SK-N-MC (cell line): Measurements from ENCODE around the gene PIK3CG.

Source experiments
- DNase-seq: peaks from one replicate; pipeline ENCODE4 v3.0.0-alpha.2; 2011; ENCODE audit warnings: low read depth, low spot score
- H3K27ac ChIP-seq: fragments of 200-600 bp; sonication (generic); 2 replicates; pipeline ENCODE4 v1.5.1; 2016; ENCODE audit warnings: mixed run types
- H3K36me3 ChIP-seq: fragments of 200-600 bp; sonication (generic); 2 replicates; pipeline ENCODE4 v1.6.1; 2017; ENCODE audit warnings: antibody characterized with exemption, low read length, mixed read lengths; ENCODE audit not compliant: insufficient read depth
- H3K4me3 ChIP-seq: fragments of 200-600 bp; sonication (generic); 2 replicates; pipeline ENCODE4 v1.5.1; 2016
- H3K9ac ChIP-seq: fragments of 200-600 bp; sonication (generic); 2 replicates; pipeline ENCODE4 v1.8.0; 2017; ENCODE audit warnings: mixed run types, mixed read lengths; ENCODE audit not compliant: insufficient read length
- H3K9me3 ChIP-seq: fragments of 200-600 bp; sonication (generic); 2 replicates; pipeline ENCODE4 v1.6.1; 2017; ENCODE audit warnings: low read depth, mild to moderate bottlenecking, antibody characterized with exemption, low read length, moderate library complexity, mixed read lengths
- EZH2 ChIP-seq: fragments of 200-600 bp; sonication (generic); IDR thresholded peaks from one replicate; pipeline ENCODE4 v1.6.1; 2017; ENCODE audit warnings: antibody characterized with exemption
- FOXP2 ChIP-seq: optimal IDR thresholded peaks from 2 replicates; pipeline ENCODE3; 2011; ENCODE audit warnings: mild to moderate bottlenecking, moderate library complexity; ENCODE audit not compliant: insufficient read depth; ENCODE audit errors: extremely low read length, control extremely low read depth
- POLR2AphosphoS5 ChIP-seq: IDR thresholded peaks from 2 replicates; pipeline ENCODE4 v1.6.1; 2012; ENCODE audit warnings: mild to moderate bottlenecking, low read depth, low read length, borderline replicate concordance

PIK3CG gene

DNA sequence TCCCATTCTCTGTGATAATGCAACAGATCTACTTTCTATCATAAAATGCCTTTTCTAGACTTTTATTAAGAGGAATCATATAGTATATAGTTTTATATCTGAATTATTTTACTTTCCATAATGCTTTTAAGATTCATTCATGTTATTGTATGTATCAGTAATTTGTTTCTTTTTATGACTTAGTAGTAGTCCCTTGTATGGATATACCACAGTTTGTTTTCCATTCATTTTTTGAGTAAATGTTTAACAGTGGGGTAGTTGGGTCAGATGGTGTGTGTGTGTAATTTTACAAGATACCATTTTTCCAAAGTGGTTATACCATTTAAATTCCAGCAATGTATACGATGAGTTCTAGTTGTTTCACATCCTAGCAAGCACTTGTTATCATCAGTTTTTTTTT, 10.4 kb downstream of the PIK3CG start:
- no peak for TF ChIP-seq FOXP2
- TF ChIP-seq EZH2: no peak
- TF ChIP-seq POLR2AphosphoS5: no peak
- DNase-seq: no peak
- H3K9ac ChIP-seq: no peak overlapping the region
- H3K9me3 ChIP-seq: no peaks in the 10 kb centered on the region
- no peak overlapping the region for H3K27ac ChIP-seq
- H3K4me3 ChIP-seq: no peak overlapping the region
- no peaks in the 10 kb centered on the region for H3K36me3 ChIP-seq

GRCh38 chr7:106878748-106879439, 13.8 kb downstream of the PIK3CG start:
- Histone ChIP-seq H3K9ac (no peak overlapping the region), H3K4me3 (peak overlapping the region; percentile 70), H3K27ac (peak overlapping the region; percentile 63; the same call in 1 of the 2 replicates), H3K9me3 (no peaks in the 10 kb centered on the region), H3K36me3 (no peaks in the 10 kb centered on the region)
- DNase-seq: no peak
- TF ChIP-seq POLR2AphosphoS5 (no peak), EZH2 (no peak), FOXP2 (no peak)

DNA sequence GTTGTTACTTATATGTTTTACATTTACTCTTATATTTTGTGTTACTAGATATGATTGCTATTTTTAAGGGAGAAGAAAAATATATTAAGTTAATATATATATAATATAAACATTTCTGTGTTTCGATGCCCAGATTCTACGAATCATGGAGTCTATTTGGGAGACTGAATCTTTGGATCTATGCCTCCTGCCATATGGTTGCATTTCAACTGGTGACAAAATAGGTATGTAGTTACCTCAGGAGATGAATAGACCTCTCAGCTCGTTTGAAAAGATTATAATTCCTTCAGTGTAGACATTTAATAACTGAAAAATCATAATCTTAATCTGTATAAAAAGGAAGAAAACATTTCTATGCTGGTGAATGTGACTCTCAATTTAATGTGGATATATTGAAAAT, 16.9 kb downstream of the PIK3CG start:
- H3K9me3 ChIP-seq: no peaks in the 10 kb centered on the region
- H3K27ac ChIP-seq: no peak overlapping the region
- H3K9ac ChIP-seq: no peak overlapping the region
- TF ChIP-seq POLR2AphosphoS5: no peak
- TF ChIP-seq EZH2: no peak
- TF ChIP-seq FOXP2: no peak
- no peaks in the 10 kb centered on the region for H3K36me3 ChIP-seq
- no peak for DNase-seq
- H3K4me3 ChIP-seq: no peak overlapping the region

DNA sequence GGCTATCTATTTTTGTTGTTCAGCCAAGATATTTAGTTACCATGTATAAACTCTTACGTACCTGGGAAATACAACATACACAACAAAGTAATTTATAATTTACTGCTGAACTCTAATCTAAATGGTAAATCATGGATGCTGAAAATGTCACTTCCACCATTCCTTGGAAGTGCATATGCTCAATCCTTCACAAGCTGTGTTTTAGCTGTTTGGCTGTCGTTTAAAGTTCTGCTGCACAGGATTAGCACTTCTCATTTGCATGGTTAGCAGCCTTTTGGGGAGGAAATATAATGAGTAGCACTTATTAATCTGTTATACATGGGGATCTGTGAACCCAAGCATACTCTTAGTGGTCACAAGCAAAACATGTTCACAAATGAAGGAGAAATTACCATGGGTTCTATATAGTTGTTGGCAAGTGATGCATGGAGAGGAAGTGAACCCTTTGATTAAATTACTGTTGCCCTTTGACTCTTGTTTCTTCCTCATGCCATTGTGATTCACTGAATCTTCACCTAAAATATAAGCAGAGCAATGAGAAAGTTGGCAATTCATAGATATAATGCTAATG, 18.5 kb downstream of the PIK3CG start:
- TF ChIP-seq FOXP2 (no peak), EZH2 (no peak), POLR2AphosphoS5 (no peak)

GRCh38 chr7:106885652-106886051, 20.6 kb downstream of the PIK3CG start:
- no peak for DNase-seq
- no peak for TF ChIP-seq FOXP2
- no peak for TF ChIP-seq POLR2AphosphoS5
- no peak for TF ChIP-seq EZH2
- Histone ChIP-seq H3K4me3 (no peak overlapping the region), H3K9me3 (no peaks in the 10 kb centered on the region), H3K27ac (no peak overlapping the region), H3K9ac (no peak overlapping the region), H3K36me3 (no peaks in the 10 kb centered on the region)

More for the DNA sequence above, 18.5 kb downstream of the PIK3CG start:
- Histone ChIP-seq H3K4me3 (no peak overlapping the region), H3K27ac (no peak overlapping the region), H3K9me3 (no peaks in the 10 kb centered on the region), H3K36me3 (no peaks in the 10 kb centered on the region), H3K9ac (no peak overlapping the region)
- DNase-seq: no peak

DNA sequence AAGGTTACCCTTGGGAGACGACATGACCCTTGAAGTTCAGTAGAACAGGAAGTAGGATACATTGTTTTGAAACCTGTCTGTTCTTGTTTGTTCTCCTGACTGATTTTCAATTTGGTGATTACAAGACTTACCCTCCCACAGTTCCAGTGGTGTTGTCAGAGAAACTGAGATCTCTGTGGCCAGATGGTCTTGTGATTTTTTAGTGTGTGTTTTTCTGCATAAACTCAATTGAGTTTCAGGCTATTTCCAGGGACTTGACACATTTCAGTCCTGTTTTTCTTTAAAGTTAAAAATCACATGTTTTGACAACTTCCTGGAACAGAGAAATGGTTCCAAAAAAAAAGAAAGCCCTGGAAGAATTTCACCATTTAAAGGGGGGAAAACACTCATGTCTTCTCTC, 22.3 kb downstream of the PIK3CG start:
- Histone ChIP-seq H3K36me3 (no peaks in the 10 kb centered on the region), H3K4me3 (no peak overlapping the region), H3K27ac (no peak overlapping the region), H3K9ac (no peak overlapping the region), H3K9me3 (no peaks in the 10 kb centered on the region)
- no peak for TF ChIP-seq EZH2
- no peak for TF ChIP-seq FOXP2
- no peak for TF ChIP-seq POLR2AphosphoS5
- DNase-seq: no peak

DNA sequence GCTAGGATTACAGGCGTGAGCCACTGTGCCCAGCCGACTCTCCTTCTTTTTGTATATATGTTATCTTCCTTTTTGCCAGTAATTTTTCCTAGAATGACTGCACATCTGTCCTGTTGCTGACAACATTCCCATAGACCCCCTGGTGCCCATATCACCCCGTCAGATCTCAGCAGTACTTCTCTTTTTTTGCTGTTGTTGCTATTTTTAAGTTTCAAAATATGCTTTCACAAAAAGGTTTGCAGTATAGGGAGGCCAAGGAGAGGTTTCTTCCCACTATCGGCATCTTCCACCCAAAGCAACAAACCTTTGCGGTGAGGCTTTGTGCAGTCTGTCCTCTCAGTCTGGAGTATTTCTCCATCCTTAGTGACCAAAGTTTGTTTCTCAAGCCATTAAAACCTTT, 23.1 kb downstream of the PIK3CG start:
- no peaks in the 10 kb centered on the region for H3K36me3 ChIP-seq
- TF ChIP-seq FOXP2 (no peak), EZH2 (no peak)
- no peaks in the 10 kb centered on the region for H3K9me3 ChIP-seq
- no peak overlapping the region for H3K9ac ChIP-seq
- no peak overlapping the region for H3K4me3 ChIP-seq
- H3K27ac ChIP-seq: no peak overlapping the region
- no peak for DNase-seq

GRCh38 chr7:106890952-106891351, 25.9 kb downstream of the PIK3CG start:
- no peak for DNase-seq
- no peak overlapping the region for H3K9ac ChIP-seq
- no peaks in the 10 kb centered on the region for H3K36me3 ChIP-seq
- no peak overlapping the region for H3K27ac ChIP-seq
- H3K9me3 ChIP-seq: no peaks in the 10 kb centered on the region
- TF ChIP-seq POLR2AphosphoS5 (no peak), FOXP2 (no peak), EZH2 (no peak)
- H3K4me3 ChIP-seq: no peak overlapping the region
